AG10803 (cell line): ENCODE results near the gene BRSK1.

ENCODE experiments used
- DNase-seq: peaks from one replicate; pipeline ENCODE4 v3.0.0; 2010; ENCODE audit warnings: low read depth
- H3K4me3 ChIP-seq: 2 replicates; pipeline ENCODE4 v1.5.1; 2011; ENCODE audit warnings: mild to moderate bottlenecking, low read length, control low read depth
- TF ChIP-seq, protein P1 (sequence below): conservative IDR thresholded peaks from 2 replicates; pipeline ENCODE4 v1.5.1; 2011; ENCODE audit warnings: mild to moderate bottlenecking, low read length, control low read depth, inconsistent platforms

Gene BRSK1

DNA sequence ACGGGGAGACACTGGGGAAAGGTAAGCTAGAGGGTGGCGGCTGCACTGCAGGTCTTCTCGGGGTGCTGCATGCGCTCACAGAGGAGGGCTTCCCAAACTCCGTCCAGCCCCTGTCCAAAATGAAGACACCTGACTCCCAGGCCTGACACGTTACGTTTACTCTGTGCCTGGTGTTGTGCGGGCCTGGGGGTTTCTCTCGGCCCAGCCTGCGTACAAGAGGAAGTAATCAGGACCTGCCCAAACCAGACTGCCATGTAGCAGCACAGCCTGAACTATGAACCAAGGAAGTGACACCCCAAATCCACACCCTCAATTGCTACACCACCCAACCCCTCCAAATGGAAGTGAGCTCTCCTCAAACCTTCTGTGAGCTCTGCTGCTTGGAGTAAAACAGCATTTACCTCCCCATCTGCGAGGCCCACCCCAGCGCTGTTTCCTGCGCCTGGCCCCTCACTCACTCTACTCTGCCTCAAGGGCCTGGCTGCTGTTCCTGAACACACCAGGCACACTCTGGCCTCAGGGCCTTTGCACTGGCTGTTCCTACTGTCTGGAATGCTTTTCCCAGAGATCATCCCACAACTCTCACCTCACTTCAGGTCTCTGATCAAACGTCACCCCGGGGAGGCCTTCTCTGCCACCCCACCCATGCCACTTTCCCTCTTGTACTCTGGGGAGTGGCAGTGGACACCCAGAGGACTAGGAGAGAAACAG is 6.9 kb upstream of the BRSK1 start:
- H3K4me3 ChIP-seq = no peak overlapping the region
- DNase-seq = no peak
- TF ChIP-seq, protein P1, sequence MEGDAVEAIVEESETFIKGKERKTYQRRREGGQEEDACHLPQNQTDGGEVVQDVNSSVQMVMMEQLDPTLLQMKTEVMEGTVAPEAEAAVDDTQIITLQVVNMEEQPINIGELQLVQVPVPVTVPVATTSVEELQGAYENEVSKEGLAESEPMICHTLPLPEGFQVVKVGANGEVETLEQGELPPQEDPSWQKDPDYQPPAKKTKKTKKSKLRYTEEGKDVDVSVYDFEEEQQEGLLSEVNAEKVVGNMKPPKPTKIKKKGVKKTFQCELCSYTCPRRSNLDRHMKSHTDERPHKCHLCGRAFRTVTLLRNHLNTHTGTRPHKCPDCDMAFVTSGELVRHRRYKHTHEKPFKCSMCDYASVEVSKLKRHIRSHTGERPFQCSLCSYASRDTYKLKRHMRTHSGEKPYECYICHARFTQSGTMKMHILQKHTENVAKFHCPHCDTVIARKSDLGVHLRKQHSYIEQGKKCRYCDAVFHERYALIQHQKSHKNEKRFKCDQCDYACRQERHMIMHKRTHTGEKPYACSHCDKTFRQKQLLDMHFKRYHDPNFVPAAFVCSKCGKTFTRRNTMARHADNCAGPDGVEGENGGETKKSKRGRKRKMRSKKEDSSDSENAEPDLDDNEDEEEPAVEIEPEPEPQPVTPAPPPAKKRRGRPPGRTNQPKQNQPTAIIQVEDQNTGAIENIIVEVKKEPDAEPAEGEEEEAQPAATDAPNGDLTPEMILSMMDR = no peak

DNA sequence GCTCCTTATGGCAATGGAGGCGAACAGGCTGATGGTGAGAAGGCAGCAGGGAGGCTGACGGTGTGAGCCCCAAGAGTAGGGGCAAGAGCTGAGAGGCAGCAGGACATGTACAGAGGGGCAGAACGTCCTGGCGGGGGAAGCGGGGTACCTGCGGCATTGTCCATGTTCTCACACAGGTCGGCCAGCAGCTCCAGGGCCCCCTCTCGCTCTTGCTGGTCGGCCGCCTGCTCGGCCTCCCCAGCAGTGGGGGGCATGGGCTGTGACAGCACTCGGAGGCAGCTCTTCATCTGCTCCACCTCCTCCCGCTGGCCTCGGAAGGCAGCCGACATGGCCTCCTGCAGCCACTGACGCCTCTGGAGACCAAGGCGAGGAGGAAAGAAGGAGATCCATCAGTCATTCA is 6.3 kb upstream of the BRSK1 start:
- no peak for DNase-seq
- no peak overlapping the region for H3K4me3 ChIP-seq
- TF ChIP-seq, protein P1 = no peak

DNA sequence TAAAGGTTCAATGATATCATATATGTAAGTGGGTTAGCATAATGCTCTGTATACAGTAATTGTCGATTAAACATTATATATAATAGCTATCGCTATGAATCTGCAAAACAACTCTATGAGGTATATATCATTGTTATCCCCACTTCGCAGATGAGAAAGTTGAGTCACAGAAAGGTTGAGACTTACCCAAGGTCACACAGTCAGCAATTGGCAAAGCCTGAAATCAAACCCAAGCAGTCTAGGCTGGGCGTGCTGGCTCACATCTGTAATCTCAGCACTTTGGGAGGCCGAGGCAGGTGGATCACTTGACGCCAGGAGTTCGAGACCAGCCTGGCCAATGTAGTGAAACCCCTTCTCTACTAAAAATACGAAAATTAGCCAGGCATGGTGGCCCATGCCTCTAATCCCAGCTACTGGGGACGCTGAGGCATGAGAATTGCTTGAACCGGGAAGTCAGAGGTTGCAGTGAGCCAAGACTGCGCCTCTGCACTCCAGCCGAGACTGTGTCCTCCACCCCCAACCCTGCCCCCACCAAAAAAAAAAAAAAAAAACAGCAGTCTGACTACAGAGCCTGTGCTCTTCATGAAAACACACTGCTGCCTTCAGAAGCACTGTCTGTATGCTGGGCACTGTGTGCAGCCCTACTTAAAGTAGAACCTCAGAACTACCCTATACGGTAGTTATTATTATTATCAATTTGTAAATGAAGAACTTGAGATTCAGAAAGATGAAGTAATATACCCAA is 5.2 kb upstream of the BRSK1 start:
- peak overlapping the region; percentile 93; the same call in 1 of the 2 replicates for H3K4me3 ChIP-seq
- TF ChIP-seq, protein P1 = no peak
- DNase-seq = no peak

DNA sequence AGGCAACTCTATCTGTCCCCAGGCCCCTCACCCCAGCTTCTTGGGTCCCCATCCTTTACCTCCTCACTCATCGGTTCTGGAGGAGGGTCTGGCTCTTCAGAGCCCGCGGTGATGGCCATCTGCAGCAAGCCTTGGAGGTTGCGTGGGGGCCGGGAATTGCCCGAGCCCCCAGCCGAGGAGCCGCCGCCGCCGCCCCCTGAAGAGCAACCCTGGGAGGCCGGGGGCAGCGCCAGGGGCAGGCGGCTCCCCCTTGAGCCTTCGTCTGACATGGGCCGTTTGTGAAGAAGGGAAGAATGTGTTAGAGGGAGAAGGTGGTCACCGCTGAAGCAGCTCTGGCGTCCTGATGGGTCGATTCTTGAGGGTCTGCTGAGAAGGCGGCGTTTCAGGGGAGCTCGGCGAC is 4.5 kb upstream of the BRSK1 start:
- no peak for DNase-seq
- TF ChIP-seq, protein P1 = no peak
- peak overlapping the region; percentile 93 for H3K4me3 ChIP-seq

DNA sequence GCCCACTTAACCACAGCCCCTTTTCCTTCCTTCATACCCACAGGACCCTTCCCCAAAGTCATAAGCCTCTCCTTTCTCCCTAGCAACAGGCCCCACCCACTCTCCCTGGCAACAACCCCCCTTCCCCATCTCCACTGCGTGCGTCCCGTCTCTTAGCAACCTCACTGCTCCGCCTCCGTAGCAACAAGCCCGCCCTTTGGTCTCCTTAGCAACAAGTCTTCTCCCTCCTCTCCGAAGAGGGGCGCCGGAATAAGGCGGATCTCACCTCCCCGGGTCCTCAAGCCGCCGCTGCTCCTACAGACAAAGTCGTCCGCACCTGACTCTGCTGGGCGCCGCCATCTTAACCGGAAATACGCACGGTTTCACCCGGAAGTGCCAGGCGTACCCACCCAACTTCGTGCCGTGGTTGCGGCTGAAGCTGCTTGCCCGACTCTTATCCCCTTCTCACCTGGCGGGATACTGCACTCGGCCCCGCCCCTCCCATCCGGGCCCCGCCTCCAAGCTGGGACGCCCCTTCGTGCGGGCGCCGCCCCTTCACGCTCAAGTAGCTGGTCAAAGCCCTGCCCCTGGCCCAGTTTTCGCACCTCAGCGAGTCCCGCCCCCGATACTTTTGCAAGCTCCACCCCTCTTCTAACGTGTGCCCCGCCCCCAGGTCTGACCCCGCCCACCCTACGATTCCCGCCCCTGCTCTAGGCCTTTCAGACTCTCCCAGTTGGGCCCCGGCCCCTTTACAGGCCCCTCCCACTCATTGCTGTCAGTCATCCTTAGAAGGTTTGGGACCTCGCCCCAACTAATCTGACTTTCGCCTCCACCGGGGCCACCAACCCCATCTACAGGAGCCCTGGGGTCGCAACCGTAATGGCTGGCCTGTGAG is 3.8 kb upstream of the BRSK1 start, which contains the start of gene HSPBP1:
Gene HSPBP1, minus strand, starts transcription at position 341 of the 874 bp plus-strand sequence. CDS start 502 bp downstream, outside the sequence.
- peak; percentile 89 for DNase-seq
- H3K4me3 ChIP-seq = peak within 1 kb of the TSS; percentile 93
- TF ChIP-seq, protein P1 = no peak

DNA sequence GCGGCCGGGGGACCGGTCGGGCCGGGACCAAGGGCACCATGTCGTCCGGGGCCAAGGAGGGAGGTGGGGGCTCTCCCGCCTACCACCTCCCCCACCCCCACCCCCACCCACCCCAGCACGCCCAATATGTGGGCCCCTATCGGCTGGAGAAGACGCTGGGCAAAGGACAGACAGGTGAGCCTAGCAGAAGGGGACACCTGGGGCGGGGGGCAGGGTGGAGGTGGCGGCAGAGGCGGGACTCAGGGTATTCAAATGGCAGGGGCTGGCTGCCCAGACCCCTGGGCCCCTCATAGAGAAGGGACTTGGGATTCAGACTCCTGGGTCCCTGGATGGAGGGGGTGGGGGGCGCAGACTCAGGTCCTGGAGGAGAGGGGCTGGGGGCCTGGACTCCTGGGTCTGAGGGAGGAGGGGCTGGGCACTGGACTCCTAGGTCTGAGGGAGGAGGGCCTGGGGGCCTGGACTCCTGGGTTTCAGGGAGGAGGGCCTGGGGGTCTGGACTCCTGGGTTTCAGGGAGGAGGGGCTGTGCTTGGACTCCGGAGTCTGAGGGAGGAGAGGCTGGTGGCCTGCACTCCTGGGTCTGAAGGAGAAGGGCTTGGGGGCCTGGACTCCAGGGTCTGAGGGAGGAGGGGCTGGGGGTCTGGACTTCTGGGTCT is 735 bp downstream of the BRSK1 start:
- peak overlapping the region; percentile 55 for H3K4me3 ChIP-seq
- TF ChIP-seq, protein P1 = no peak
- DNase-seq = no peak
